Gastroesophageal sphincter (tissue), 3 donors: ENCODE results near the gene DLX4.

Experiments used
- EP300 ChIP-seq: sonication (generic); formaldehyde crosslinking; IDR thresholded peaks from one replicate; pipeline ENCODE4 v1.6.1; 2017; ENCODE audit warnings: antibody characterized with exemption, mild to moderate bottlenecking
- POLR2A ChIP-seq, 2 donors: fragments of 450-650 bp; IDR thresholded peaks; one replicate each; pipeline ENCODE4 v1.6.1; 2017; ENCODE audit warnings: antibody characterized with exemption in 2 of 2, mild to moderate bottlenecking in 2 of 2, moderate library complexity in 1 of 2
- POLR2AphosphoS5 ChIP-seq: sonication (generic); formaldehyde crosslinking; IDR thresholded peaks from one replicate; pipeline ENCODE4 v1.6.1; 2017; ENCODE audit warnings: antibody characterized with exemption
- TF ChIP-seq, protein P1 (sequence below), 4 experiments: fragments of 200-600 bp in 2 of 4; fragments of 450-650 bp in 2 of 4; sonication (generic) in 1 of 4; IDR thresholded peaks; one replicate each; pipeline ENCODE4 v1.5.1; 2017 to 2019; ENCODE audit warnings: antibody characterized with exemption in 4 of 4, mild to moderate bottlenecking in 2 of 4, moderate library complexity in 2 of 4

DNA sequence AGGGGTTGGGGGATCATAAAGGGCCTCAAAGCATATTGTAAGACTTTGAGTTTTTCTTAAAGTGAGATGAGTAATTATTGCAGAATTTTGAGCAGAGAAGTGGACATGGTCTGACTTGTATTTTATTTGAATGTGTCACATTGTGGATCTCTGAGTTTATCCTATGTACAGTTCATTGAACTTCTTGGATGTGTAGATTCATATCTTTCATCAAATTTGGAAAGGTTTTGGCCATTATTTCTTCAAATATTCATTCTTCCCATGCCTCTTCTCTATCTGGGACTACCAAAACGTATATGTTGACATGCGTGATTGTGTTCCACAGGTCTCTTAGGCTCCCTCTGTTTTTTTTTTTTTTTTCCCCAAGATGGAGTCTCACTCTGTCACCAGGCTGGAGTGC lies 40.3 kb downstream of the DLX4 start:
- TF ChIP-seq, protein P1, sequence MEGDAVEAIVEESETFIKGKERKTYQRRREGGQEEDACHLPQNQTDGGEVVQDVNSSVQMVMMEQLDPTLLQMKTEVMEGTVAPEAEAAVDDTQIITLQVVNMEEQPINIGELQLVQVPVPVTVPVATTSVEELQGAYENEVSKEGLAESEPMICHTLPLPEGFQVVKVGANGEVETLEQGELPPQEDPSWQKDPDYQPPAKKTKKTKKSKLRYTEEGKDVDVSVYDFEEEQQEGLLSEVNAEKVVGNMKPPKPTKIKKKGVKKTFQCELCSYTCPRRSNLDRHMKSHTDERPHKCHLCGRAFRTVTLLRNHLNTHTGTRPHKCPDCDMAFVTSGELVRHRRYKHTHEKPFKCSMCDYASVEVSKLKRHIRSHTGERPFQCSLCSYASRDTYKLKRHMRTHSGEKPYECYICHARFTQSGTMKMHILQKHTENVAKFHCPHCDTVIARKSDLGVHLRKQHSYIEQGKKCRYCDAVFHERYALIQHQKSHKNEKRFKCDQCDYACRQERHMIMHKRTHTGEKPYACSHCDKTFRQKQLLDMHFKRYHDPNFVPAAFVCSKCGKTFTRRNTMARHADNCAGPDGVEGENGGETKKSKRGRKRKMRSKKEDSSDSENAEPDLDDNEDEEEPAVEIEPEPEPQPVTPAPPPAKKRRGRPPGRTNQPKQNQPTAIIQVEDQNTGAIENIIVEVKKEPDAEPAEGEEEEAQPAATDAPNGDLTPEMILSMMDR (IDR thresholded peaks at IDR 0.05) = no peak
- TF ChIP-seq POLR2A (IDR thresholded peaks at IDR 0.05) = no peak
- no peak for TF ChIP-seq EP300
- no peak for TF ChIP-seq POLR2AphosphoS5
